Activated CD4-positive, alpha-beta memory T cell treated with anti-CD3 and anti-CD28 coated beads, Interleukin-2, amount 10 ng/mL, durations not matched to agents 7 days and 5 days (primary cell): ENCODE data around the gene ARHGAP26. TPM values are rescaled to one million over a fixed set of nuclear protein-coding genes. Genes with fewer than 3 reads are reported as not detected.

Experiments
- CTCF ChIA-PET: fragments of 350-600 bp; sonication (Branson Sonifier 250); formaldehyde crosslinking; loops from one replicate; lab custom pipeline; 2021; ENCODE audit warnings: antibody characterized with exemption, inconsistent platforms; lab: Charles Lee
- POLR2A ChIA-PET: fragments of 350-600 bp; sonication (Branson Sonifier 250); formaldehyde crosslinking; loops from one replicate; lab custom pipeline; 2021; ENCODE audit warnings: antibody characterized with exemption; lab: Charles Lee
- DNase-seq: peaks from one replicate; pipeline ENCODE4 v3.0.0-alpha.2; 2020
- H3K27ac Mint-ChIP-seq: one replicate; pipeline ENCODE4 v1.8.0; 2021; ENCODE audit warnings: mild to moderate bottlenecking, mixed read lengths
- H3K27me3 Mint-ChIP-seq: one replicate; pipeline ENCODE4 v1.8.0; 2021; ENCODE audit warnings: mixed read lengths
- H3K36me3 Mint-ChIP-seq: one replicate; pipeline ENCODE4 v1.8.0; 2021; ENCODE audit warnings: low read depth, mixed read lengths
- H3K4me1 Mint-ChIP-seq: one replicate; pipeline ENCODE4 v1.8.0; 2021; ENCODE audit warnings: mixed read lengths
- H3K4me3 Mint-ChIP-seq: one replicate; pipeline ENCODE4 v1.8.0; 2021; ENCODE audit warnings: mild to moderate bottlenecking, mixed read lengths
- H3K9me3 Mint-ChIP-seq: one replicate; pipeline ENCODE4 v1.8.0; 2021; ENCODE audit warnings: mixed read lengths
- total RNA-seq, 2 experiments: library from RNA; stranded (reverse); gene quantifications; one replicate each; pipeline ENCODE4 v1.2.3, GENCODE V29; 2021

Gene ARHGAP26
- total RNA-seq, 2 experiments from 2014 or later: 14.8 to 17.1 TPM

- peaks cover 8% of the 10 kb centered on the region for H3K9me3 Mint-ChIP-seq
- no peak overlapping the region for H3K27ac Mint-ChIP-seq
- ChIA-PET CTCF (no interaction called here), POLR2A (no interaction called here)
- H3K4me3 Mint-ChIP-seq: no peak overlapping the region
- H3K27me3 Mint-ChIP-seq: no peaks in the 10 kb centered on the region
- DNase-seq: no peak
- peaks cover 12% of the 10 kb centered on the region for H3K4me1 Mint-ChIP-seq
- peaks cover 22% of the 10 kb centered on the region for H3K36me3 Mint-ChIP-seq
Measured at GRCh38 chr5:143068712-143069111, 298.5 kb downstream of the ARHGAP26 start.

- ChIA-PET POLR2A (no interaction called here), CTCF (no interaction called here)
- Mint-ChIP-seq H3K4me1 (peaks cover 6% of the 10 kb centered on the region), H3K27ac (no peak overlapping the region), H3K9me3 (peaks cover 8% of the 10 kb centered on the region), H3K4me3 (no peak overlapping the region), H3K27me3 (no peaks in the 10 kb centered on the region), H3K36me3 (peaks cover 19% of the 10 kb centered on the region)
- no peak for DNase-seq
Measured at GRCh38 chr5:143071927-143072326, 301.8 kb downstream of the ARHGAP26 start.

GRCh38 chr5:143072734-143073133 lies 302.6 kb downstream of the ARHGAP26 start:
- Mint-ChIP-seq H3K27me3 (no peaks in the 10 kb centered on the region), H3K36me3 (peaks cover 13% of the 10 kb centered on the region), H3K4me3 (no peak overlapping the region), H3K27ac (no peak overlapping the region), H3K4me1 (no peaks in the 10 kb centered on the region), H3K9me3 (peaks cover 8% of the 10 kb centered on the region)
- CTCF ChIA-PET: no interaction called here
- POLR2A ChIA-PET: no interaction called here
- no peak for DNase-seq

GRCh38 chr5:143073766-143074165 lies 303.6 kb downstream of the ARHGAP26 start:
- DNase-seq: no peak
- Mint-ChIP-seq H3K36me3 (peaks cover 7% of the 10 kb centered on the region), H3K4me1 (no peaks in the 10 kb centered on the region), H3K27me3 (no peaks in the 10 kb centered on the region), H3K4me3 (no peak overlapping the region), H3K27ac (no peak overlapping the region), H3K9me3 (peaks cover 8% of the 10 kb centered on the region)
- POLR2A ChIA-PET: no interaction called here
- CTCF ChIA-PET: no interaction called here

- CTCF ChIA-PET: interaction anchor here (0.7 kb wide), 1 partner anchor 27 kb away, joined by 3 read pairs; no protein-coding TSS in a partner anchor
- POLR2A ChIA-PET: no interaction called here
- H3K9me3 Mint-ChIP-seq: peaks cover 8% of the 10 kb centered on the region
- no peak overlapping the region for H3K4me3 Mint-ChIP-seq
- H3K4me1 Mint-ChIP-seq: no peaks in the 10 kb centered on the region
- peaks cover 3% of the 10 kb centered on the region for H3K36me3 Mint-ChIP-seq
- no peaks in the 10 kb centered on the region for H3K27me3 Mint-ChIP-seq
- no peak for DNase-seq
- no peak overlapping the region for H3K27ac Mint-ChIP-seq
Measured at GRCh38 chr5:143074414-143074996, 304.3 kb downstream of the ARHGAP26 start.

GRCh38 chr5:143076377-143076776 lies 306.2 kb downstream of the ARHGAP26 start:
- ChIA-PET CTCF (no interaction called here), POLR2A (no interaction called here)
- no peak overlapping the region for H3K27ac Mint-ChIP-seq
- H3K36me3 Mint-ChIP-seq: peaks cover 3% of the 10 kb centered on the region
- no peaks in the 10 kb centered on the region for H3K27me3 Mint-ChIP-seq
- H3K4me1 Mint-ChIP-seq: no peaks in the 10 kb centered on the region
- peaks cover 3% of the 10 kb centered on the region for H3K9me3 Mint-ChIP-seq
- no peak for DNase-seq
- H3K4me3 Mint-ChIP-seq: no peak overlapping the region

GRCh38 chr5:143077453-143078103 lies 307.4 kb downstream of the ARHGAP26 start:
- Mint-ChIP-seq H3K27ac (no peak overlapping the region), H3K9me3 (no peaks in the 10 kb centered on the region), H3K36me3 (no peaks in the 10 kb centered on the region), H3K4me3 (no peak overlapping the region), H3K27me3 (no peaks in the 10 kb centered on the region), H3K4me1 (no peaks in the 10 kb centered on the region)
- CTCF ChIA-PET: interaction anchor here (0.6 kb wide), 1 partner anchor 270 kb away, joined by 4 read pairs; no protein-coding TSS in a partner anchor
- POLR2A ChIA-PET: no interaction called here
- DNase-seq: no peak

- no peaks in the 10 kb centered on the region for H3K9me3 Mint-ChIP-seq
- CTCF ChIA-PET: interaction anchor here (0.6 kb wide), 1 partner anchor 270 kb away, joined by 4 read pairs; no protein-coding TSS in a partner anchor
- no peaks in the 10 kb centered on the region for H3K36me3 Mint-ChIP-seq
- POLR2A ChIA-PET: no interaction called here
- H3K4me1 Mint-ChIP-seq: no peaks in the 10 kb centered on the region
- H3K27me3 Mint-ChIP-seq: no peaks in the 10 kb centered on the region
- H3K4me3 Mint-ChIP-seq: no peak overlapping the region
- DNase-seq: no peak
- no peak overlapping the region for H3K27ac Mint-ChIP-seq
Measured at GRCh38 chr5:143078313-143078712, 308.1 kb downstream of the ARHGAP26 start.

GRCh38 chr5:143078971-143079370 lies 308.8 kb downstream of the ARHGAP26 start:
- ChIA-PET POLR2A (no interaction called here), CTCF (no interaction called here)
- Mint-ChIP-seq H3K4me3 (no peak overlapping the region), H3K36me3 (no peaks in the 10 kb centered on the region), H3K4me1 (no peaks in the 10 kb centered on the region), H3K27me3 (no peaks in the 10 kb centered on the region), H3K27ac (no peak overlapping the region), H3K9me3 (no peaks in the 10 kb centered on the region)
- no peak for DNase-seq

GRCh38 chr5:143080407-143080806 lies 310.2 kb downstream of the ARHGAP26 start:
- Mint-ChIP-seq H3K27me3 (no peaks in the 10 kb centered on the region), H3K9me3 (no peaks in the 10 kb centered on the region), H3K4me3 (no peak overlapping the region), H3K4me1 (no peaks in the 10 kb centered on the region), H3K36me3 (no peaks in the 10 kb centered on the region), H3K27ac (no peak overlapping the region)
- CTCF ChIA-PET: no interaction called here
- POLR2A ChIA-PET: no interaction called here
- DNase-seq: no peak

GRCh38 chr5:143080982-143081381 lies 310.8 kb downstream of the ARHGAP26 start:
- Mint-ChIP-seq H3K36me3 (no peaks in the 10 kb centered on the region), H3K27me3 (no peaks in the 10 kb centered on the region), H3K9me3 (no peaks in the 10 kb centered on the region), H3K27ac (no peak overlapping the region), H3K4me3 (no peak overlapping the region), H3K4me1 (no peaks in the 10 kb centered on the region)
- ChIA-PET CTCF (no interaction called here), POLR2A (no interaction called here)
- DNase-seq: no peak

- no peak overlapping the region for H3K27ac Mint-ChIP-seq
- H3K27me3 Mint-ChIP-seq: no peaks in the 10 kb centered on the region
- H3K4me1 Mint-ChIP-seq: no peaks in the 10 kb centered on the region
- ChIA-PET CTCF (no interaction called here), POLR2A (no interaction called here)
- H3K4me3 Mint-ChIP-seq: no peak overlapping the region
- no peaks in the 10 kb centered on the region for H3K36me3 Mint-ChIP-seq
- no peaks in the 10 kb centered on the region for H3K9me3 Mint-ChIP-seq
- no peak for DNase-seq
Measured at GRCh38 chr5:143083006-143083405, 312.8 kb downstream of the ARHGAP26 start.

- no peaks in the 10 kb centered on the region for H3K36me3 Mint-ChIP-seq
- CTCF ChIA-PET: no interaction called here
- POLR2A ChIA-PET: no interaction called here
Measured at GRCh38 chr5:143084407-143084806, 314.2 kb downstream of the ARHGAP26 start.

More at GRCh38 chr5:143084407-143084806, 314.2 kb downstream of the ARHGAP26 start:
- DNase-seq: no peak
- Mint-ChIP-seq H3K27ac (no peak overlapping the region), H3K4me1 (no peaks in the 10 kb centered on the region), H3K27me3 (no peaks in the 10 kb centered on the region), H3K9me3 (no peaks in the 10 kb centered on the region), H3K4me3 (no peak overlapping the region)
